ENCODE measurements around the gene HS6ST3.
"Not testable (repeated sequence)": the region's sequence is repeated elsewhere in the genome, so short reads cannot be mapped to it uniquely, and the experiment has no call there.

Gene HS6ST3

GRCh38 chr13:96762876-96763275 is 673.0 kb downstream of the HS6ST3 start:
- Histone ChIP-seq H3K4me1 (ENCODE audit: control insufficient read depth in 2 of 2, insufficient read depth in 2 of 2, low read length in 2 of 2) (no peaks in the 10 kb centered on the region), H3K27ac (ENCODE audit: low read depth in 2 of 2, low read length in 2 of 2) (no peak overlapping the region), H3K9me3 (ENCODE audit: control insufficient read depth in 2 of 2, low read length in 2 of 2) (no peaks in the 10 kb centered on the region), H3K36me3 (ENCODE audit: control insufficient read depth in 2 of 2, insufficient read depth in 2 of 2, low read length in 2 of 2) (no peaks in the 10 kb centered on the region), H3K27me3 (ENCODE audit: control insufficient read depth in 2 of 2, insufficient read depth in 2 of 2, low read length in 2 of 2) (no peaks in the 10 kb centered on the region), H3K9ac (ENCODE audit: low read depth in 1 of 2, low read length in 2 of 2) (no peak overlapping the region), H3K4me3 (ENCODE audit: low read length in 2 of 2) (no peak overlapping the region)

- no peak overlapping the region for H3K27ac ChIP-seq (ENCODE audit: low read depth in 2 of 2, low read length in 2 of 2)
- H3K4me1 ChIP-seq (ENCODE audit: control insufficient read depth in 2 of 2, insufficient read depth in 2 of 2, low read length in 2 of 2) = no peaks in the 10 kb centered on the region
- H3K9me3 ChIP-seq (ENCODE audit: control insufficient read depth in 2 of 2, low read length in 2 of 2) = no peaks in the 10 kb centered on the region
- no peaks in the 10 kb centered on the region for H3K36me3 ChIP-seq (ENCODE audit: control insufficient read depth in 2 of 2, insufficient read depth in 2 of 2, low read length in 2 of 2)
- no peak overlapping the region for H3K9ac ChIP-seq (ENCODE audit: low read depth in 1 of 2, low read length in 2 of 2)
- no peaks in the 10 kb centered on the region for H3K27me3 ChIP-seq (ENCODE audit: control insufficient read depth in 2 of 2, insufficient read depth in 2 of 2, low read length in 2 of 2)
- H3K4me3 ChIP-seq (ENCODE audit: low read length in 2 of 2) = no peak overlapping the region
Measured at GRCh38 chr13:96766306-96766705, 676.4 kb downstream of the HS6ST3 start.

GRCh38 chr13:96768524-96768923 is 678.6 kb downstream of the HS6ST3 start:
- H3K9me3 ChIP-seq (ENCODE audit: control insufficient read depth in 2 of 2, low read length in 2 of 2) = no peaks in the 10 kb centered on the region
- H3K4me3 ChIP-seq (ENCODE audit: low read length in 2 of 2) = no peak overlapping the region
- no peaks in the 10 kb centered on the region for H3K27me3 ChIP-seq (ENCODE audit: control insufficient read depth in 2 of 2, insufficient read depth in 2 of 2, low read length in 2 of 2)
- no peaks in the 10 kb centered on the region for H3K4me1 ChIP-seq (ENCODE audit: control insufficient read depth in 2 of 2, insufficient read depth in 2 of 2, low read length in 2 of 2)
- H3K9ac ChIP-seq (ENCODE audit: low read depth in 1 of 2, low read length in 2 of 2) = no peak overlapping the region
- H3K36me3 ChIP-seq (ENCODE audit: control insufficient read depth in 2 of 2, insufficient read depth in 2 of 2, low read length in 2 of 2) = no peaks in the 10 kb centered on the region
- H3K27ac ChIP-seq (ENCODE audit: low read depth in 2 of 2, low read length in 2 of 2) = no peak overlapping the region

DNA sequence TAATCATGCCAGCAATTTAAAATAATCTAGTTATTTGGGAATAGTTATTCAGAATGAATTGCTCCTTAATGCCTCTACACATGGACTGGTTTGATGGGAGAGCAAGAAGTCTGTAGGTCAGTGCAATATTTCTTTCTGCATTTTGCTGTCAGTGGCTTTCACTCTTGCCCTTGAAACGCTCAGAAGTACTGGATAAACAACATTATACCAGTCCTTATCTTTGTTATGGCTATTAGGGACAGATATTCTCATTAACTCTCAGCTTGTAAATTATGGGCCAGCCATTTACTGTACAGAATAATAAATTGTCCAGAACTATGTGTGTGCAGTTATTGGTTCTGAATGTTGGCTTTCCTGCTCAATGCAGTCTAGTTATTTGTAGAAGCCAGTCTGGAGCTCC is 680.0 kb downstream of the HS6ST3 start:
- H3K27ac ChIP-seq (ENCODE audit: low read depth in 2 of 2, low read length in 2 of 2) = no peak overlapping the region
- no peaks in the 10 kb centered on the region for H3K36me3 ChIP-seq (ENCODE audit: control insufficient read depth in 2 of 2, insufficient read depth in 2 of 2, low read length in 2 of 2)
- no peaks in the 10 kb centered on the region for H3K9me3 ChIP-seq (ENCODE audit: control insufficient read depth in 2 of 2, low read length in 2 of 2)
- H3K27me3 ChIP-seq (ENCODE audit: control insufficient read depth in 2 of 2, insufficient read depth in 2 of 2, low read length in 2 of 2) = no peaks in the 10 kb centered on the region
- H3K4me3 ChIP-seq (ENCODE audit: low read length in 2 of 2) = no peak overlapping the region
- no peaks in the 10 kb centered on the region for H3K4me1 ChIP-seq (ENCODE audit: control insufficient read depth in 2 of 2, insufficient read depth in 2 of 2, low read length in 2 of 2)
- no peak overlapping the region for H3K9ac ChIP-seq (ENCODE audit: low read depth in 1 of 2, low read length in 2 of 2)

DNA sequence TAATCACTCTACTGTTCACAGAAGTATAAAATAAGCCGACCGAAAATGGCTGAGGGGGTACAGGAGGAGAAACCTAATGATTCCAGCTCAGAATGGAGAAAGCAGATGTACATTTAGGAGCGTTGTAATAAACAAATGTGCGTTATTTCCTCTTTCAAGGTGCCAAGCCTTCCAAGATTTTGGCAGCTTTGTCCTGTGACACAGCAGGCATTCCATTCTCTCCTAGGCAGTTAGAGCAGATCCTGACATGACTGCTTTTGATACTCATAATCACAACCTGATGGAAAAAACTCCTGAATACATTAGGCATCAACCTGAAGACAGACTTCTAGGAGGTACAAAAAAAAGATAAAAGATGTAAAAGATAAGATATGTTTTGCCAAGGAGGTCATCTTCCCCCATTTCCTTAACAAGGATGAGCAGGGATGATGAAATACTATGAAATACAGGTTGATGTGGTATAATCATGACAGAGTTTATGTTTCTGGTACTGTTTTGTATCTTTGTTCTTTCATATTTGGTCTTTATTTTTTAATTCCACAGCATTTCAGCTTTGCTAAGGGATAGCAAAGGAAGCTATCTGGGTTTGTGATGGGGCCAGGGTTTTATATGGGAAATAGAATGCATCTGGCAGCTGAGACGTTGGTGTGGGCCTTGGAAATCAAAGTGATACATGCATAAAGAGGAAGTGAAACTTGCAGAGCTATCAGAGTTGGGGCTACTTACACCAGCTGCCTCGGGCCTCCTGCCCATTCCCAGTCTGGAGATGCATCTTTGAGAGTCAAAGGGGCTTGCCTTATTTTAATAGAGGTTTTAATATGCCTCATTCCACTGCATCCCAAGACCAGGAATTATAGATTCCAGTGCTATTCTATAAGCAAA is 681.8 kb downstream of the HS6ST3 start:
- Histone ChIP-seq H3K4me1 (ENCODE audit: control insufficient read depth in 2 of 2, insufficient read depth in 2 of 2, low read length in 2 of 2) (no peaks in the 10 kb centered on the region), H3K9me3 (ENCODE audit: control insufficient read depth in 2 of 2, low read length in 2 of 2) (no peaks in the 10 kb centered on the region), H3K4me3 (ENCODE audit: low read length in 2 of 2) (no peak overlapping the region), H3K27me3 (ENCODE audit: control insufficient read depth in 2 of 2, insufficient read depth in 2 of 2, low read length in 2 of 2) (no peaks in the 10 kb centered on the region), H3K9ac (ENCODE audit: low read depth in 1 of 2, low read length in 2 of 2) (no peak overlapping the region), H3K27ac (ENCODE audit: low read depth in 2 of 2, low read length in 2 of 2) (no peak overlapping the region), H3K36me3 (ENCODE audit: control insufficient read depth in 2 of 2, insufficient read depth in 2 of 2, low read length in 2 of 2) (no peaks in the 10 kb centered on the region)

DNA sequence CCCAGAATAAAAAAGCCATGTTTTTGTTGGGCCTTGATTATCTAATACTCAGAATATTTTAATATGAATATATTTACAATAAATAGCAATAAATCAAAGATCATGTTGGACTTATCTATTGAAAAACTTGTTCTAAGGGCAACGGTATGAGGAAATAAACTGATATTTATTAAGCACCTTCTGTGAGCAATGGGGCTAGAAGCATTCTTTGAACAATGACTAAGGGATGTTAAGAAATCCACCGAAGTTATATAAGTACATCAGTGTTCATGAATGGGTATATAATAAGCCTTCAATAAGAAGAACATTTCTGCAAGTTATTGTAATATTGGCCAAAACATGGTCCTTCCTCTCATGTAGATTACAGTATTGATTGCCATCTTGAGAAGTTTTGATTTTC is 682.5 kb downstream of the HS6ST3 start:
- Histone ChIP-seq H3K9ac (ENCODE audit: low read depth in 1 of 2, low read length in 2 of 2) (no peak overlapping the region), H3K27ac (ENCODE audit: low read depth in 2 of 2, low read length in 2 of 2) (no peak overlapping the region), H3K4me3 (ENCODE audit: low read length in 2 of 2) (no peak overlapping the region), H3K27me3 (ENCODE audit: control insufficient read depth in 2 of 2, insufficient read depth in 2 of 2, low read length in 2 of 2) (no peaks in the 10 kb centered on the region), H3K4me1 (ENCODE audit: control insufficient read depth in 2 of 2, insufficient read depth in 2 of 2, low read length in 2 of 2) (no peaks in the 10 kb centered on the region), H3K36me3 (ENCODE audit: control insufficient read depth in 2 of 2, insufficient read depth in 2 of 2, low read length in 2 of 2) (no peaks in the 10 kb centered on the region), H3K9me3 (ENCODE audit: control insufficient read depth in 2 of 2, low read length in 2 of 2) (no peaks in the 10 kb centered on the region)

DNA sequence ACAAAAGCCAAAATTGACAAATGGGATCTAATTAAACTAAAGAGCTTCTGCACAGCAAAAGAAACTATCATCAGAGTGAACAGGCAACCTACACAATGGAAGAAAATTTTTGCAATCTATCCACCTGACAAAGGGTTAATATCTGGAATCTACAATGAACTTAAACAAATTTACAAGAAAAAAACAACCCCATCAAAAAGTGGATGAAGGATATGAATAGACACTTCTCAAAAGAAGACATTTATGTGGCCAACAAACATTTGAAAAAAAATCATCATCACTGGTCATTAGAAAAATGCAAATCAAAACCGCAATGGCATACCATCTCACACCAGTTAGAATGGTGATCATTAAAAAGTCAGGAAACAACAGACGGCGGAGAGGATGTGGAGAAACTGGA is 688.4 kb downstream of the HS6ST3 start:
- not testable (repeated sequence) for H3K27ac ChIP-seq (ENCODE audit: low read depth in 2 of 2, low read length in 2 of 2); H3K36me3 ChIP-seq (ENCODE audit: control insufficient read depth in 2 of 2, insufficient read depth in 2 of 2, low read length in 2 of 2)

GRCh38 chr13:96779691-96780090 is 689.8 kb downstream of the HS6ST3 start:
- Histone ChIP-seq H3K4me1 (ENCODE audit: control insufficient read depth in 2 of 2, insufficient read depth in 2 of 2, low read length in 2 of 2) (no peaks in the 10 kb centered on the region), H3K9ac (ENCODE audit: low read depth in 1 of 2, low read length in 2 of 2) (no peak overlapping the region), H3K27ac (ENCODE audit: low read depth in 2 of 2, low read length in 2 of 2) (no peak overlapping the region)

More for the DNA sequence above, 688.4 kb downstream of the HS6ST3 start:
- H3K9ac ChIP-seq (ENCODE audit: low read depth in 1 of 2, low read length in 2 of 2); H3K4me1 ChIP-seq (ENCODE audit: control insufficient read depth in 2 of 2, insufficient read depth in 2 of 2, low read length in 2 of 2); H3K4me3 ChIP-seq (ENCODE audit: low read length in 2 of 2); H3K27me3 ChIP-seq (ENCODE audit: control insufficient read depth in 2 of 2, insufficient read depth in 2 of 2, low read length in 2 of 2); H3K9me3 ChIP-seq (ENCODE audit: control insufficient read depth in 2 of 2, low read length in 2 of 2): not testable (repeated sequence)

GRCh38 chr13:96780105-96780504 is 690.2 kb downstream of the HS6ST3 start:
- Histone ChIP-seq H3K4me3 (ENCODE audit: low read length in 2 of 2) (no peak overlapping the region), H3K4me1 (ENCODE audit: control insufficient read depth in 2 of 2, insufficient read depth in 2 of 2, low read length in 2 of 2) (no peaks in the 10 kb centered on the region), H3K9ac (ENCODE audit: low read depth in 1 of 2, low read length in 2 of 2) (no peak overlapping the region), H3K27me3 (ENCODE audit: control insufficient read depth in 2 of 2, insufficient read depth in 2 of 2, low read length in 2 of 2) (no peaks in the 10 kb centered on the region), H3K27ac (ENCODE audit: low read depth in 2 of 2, low read length in 2 of 2) (no peak overlapping the region), H3K36me3 (ENCODE audit: control insufficient read depth in 2 of 2, insufficient read depth in 2 of 2, low read length in 2 of 2) (no peaks in the 10 kb centered on the region), H3K9me3 (ENCODE audit: control insufficient read depth in 2 of 2, low read length in 2 of 2) (no peaks in the 10 kb centered on the region)

More at GRCh38 chr13:96779691-96780090, 689.8 kb downstream of the HS6ST3 start:
- Histone ChIP-seq H3K27me3 (ENCODE audit: control insufficient read depth in 2 of 2, insufficient read depth in 2 of 2, low read length in 2 of 2) (no peaks in the 10 kb centered on the region), H3K4me3 (ENCODE audit: low read length in 2 of 2) (no peak overlapping the region), H3K9me3 (ENCODE audit: control insufficient read depth in 2 of 2, low read length in 2 of 2) (no peaks in the 10 kb centered on the region), H3K36me3 (ENCODE audit: control insufficient read depth in 2 of 2, insufficient read depth in 2 of 2, low read length in 2 of 2) (no peaks in the 10 kb centered on the region)

- Histone ChIP-seq H3K27me3 (ENCODE audit: control insufficient read depth in 2 of 2, insufficient read depth in 2 of 2, low read length in 2 of 2) (no peaks in the 10 kb centered on the region), H3K27ac (ENCODE audit: low read depth in 2 of 2, low read length in 2 of 2) (no peak overlapping the region), H3K4me3 (ENCODE audit: low read length in 2 of 2) (no peak overlapping the region), H3K9ac (ENCODE audit: low read depth in 1 of 2, low read length in 2 of 2) (no peak overlapping the region), H3K9me3 (ENCODE audit: control insufficient read depth in 2 of 2, low read length in 2 of 2) (no peaks in the 10 kb centered on the region), H3K4me1 (ENCODE audit: control insufficient read depth in 2 of 2, insufficient read depth in 2 of 2, low read length in 2 of 2) (no peaks in the 10 kb centered on the region), H3K36me3 (ENCODE audit: control insufficient read depth in 2 of 2, insufficient read depth in 2 of 2, low read length in 2 of 2) (no peaks in the 10 kb centered on the region)
Measured at GRCh38 chr13:96781141-96781540, 691.2 kb downstream of the HS6ST3 start.
